ENCODE measurements around the gene TLL1.

TLL1 gene

GRCh38 chr4:166077782-166078181 is 204.7 kb downstream of the TLL1 start:
- no peak overlapping the region for H3K4me3 ChIP-seq (ENCODE audit: low read length)
- TF ChIP-seq, protein P1, sequence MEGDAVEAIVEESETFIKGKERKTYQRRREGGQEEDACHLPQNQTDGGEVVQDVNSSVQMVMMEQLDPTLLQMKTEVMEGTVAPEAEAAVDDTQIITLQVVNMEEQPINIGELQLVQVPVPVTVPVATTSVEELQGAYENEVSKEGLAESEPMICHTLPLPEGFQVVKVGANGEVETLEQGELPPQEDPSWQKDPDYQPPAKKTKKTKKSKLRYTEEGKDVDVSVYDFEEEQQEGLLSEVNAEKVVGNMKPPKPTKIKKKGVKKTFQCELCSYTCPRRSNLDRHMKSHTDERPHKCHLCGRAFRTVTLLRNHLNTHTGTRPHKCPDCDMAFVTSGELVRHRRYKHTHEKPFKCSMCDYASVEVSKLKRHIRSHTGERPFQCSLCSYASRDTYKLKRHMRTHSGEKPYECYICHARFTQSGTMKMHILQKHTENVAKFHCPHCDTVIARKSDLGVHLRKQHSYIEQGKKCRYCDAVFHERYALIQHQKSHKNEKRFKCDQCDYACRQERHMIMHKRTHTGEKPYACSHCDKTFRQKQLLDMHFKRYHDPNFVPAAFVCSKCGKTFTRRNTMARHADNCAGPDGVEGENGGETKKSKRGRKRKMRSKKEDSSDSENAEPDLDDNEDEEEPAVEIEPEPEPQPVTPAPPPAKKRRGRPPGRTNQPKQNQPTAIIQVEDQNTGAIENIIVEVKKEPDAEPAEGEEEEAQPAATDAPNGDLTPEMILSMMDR (IDR thresholded peaks at IDR 0.05; ENCODE audit: insufficient read depth, low read depth, low read length, missing control alignments): no peak
- DNase-seq (ENCODE audit: low read depth): peak; percentile 44

GRCh38 chr4:166078383-166078782 is 205.3 kb downstream of the TLL1 start:
- no peak for DNase-seq (ENCODE audit: low read depth)
- TF ChIP-seq, protein P1 (IDR thresholded peaks at IDR 0.05; ENCODE audit: insufficient read depth, low read depth, low read length, missing control alignments): no peak
- H3K4me3 ChIP-seq (ENCODE audit: low read length): no peak overlapping the region

DNA sequence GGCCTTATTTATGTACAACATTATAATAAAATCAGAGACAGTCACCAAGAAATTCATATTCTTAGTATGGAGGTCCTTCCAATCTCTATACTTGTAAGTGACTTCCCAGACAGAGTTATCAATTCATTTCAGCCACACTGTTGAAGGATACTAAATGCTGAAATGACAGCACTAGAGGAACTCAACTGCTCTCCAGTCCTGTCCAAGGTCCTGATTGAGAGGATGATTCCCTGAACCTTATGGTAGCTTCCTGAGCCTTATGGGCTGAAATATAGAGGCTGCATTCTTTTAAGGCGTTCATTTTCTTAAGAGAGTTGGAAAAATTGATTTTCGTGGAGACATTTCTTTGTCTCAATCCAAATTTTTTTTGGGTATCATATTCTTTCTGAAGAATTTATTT is 205.9 kb downstream of the TLL1 start:
- TF ChIP-seq, protein P1 (IDR thresholded peaks at IDR 0.05; ENCODE audit: insufficient read depth, low read depth, low read length, missing control alignments): no peak
- peak; percentile 41 for DNase-seq (ENCODE audit: low read depth)
- H3K4me3 ChIP-seq (ENCODE audit: low read length): no peak overlapping the region

- no peak overlapping the region for H3K4me3 ChIP-seq (ENCODE audit: low read length)
- TF ChIP-seq, protein P1 (IDR thresholded peaks at IDR 0.05; ENCODE audit: insufficient read depth, low read depth, low read length, missing control alignments): no peak
- no peak for DNase-seq (ENCODE audit: low read depth)
Measured at GRCh38 chr4:166087569-166087968, 214.5 kb downstream of the TLL1 start.

- TF ChIP-seq, protein P1 (IDR thresholded peaks at IDR 0.05; ENCODE audit: insufficient read depth, low read depth, low read length, missing control alignments): no peak
- H3K4me3 ChIP-seq (ENCODE audit: low read length): no peak overlapping the region
- DNase-seq (ENCODE audit: low read depth): no peak
Measured at GRCh38 chr4:166088576-166088975, 215.5 kb downstream of the TLL1 start.

GRCh38 chr4:166091146-166091545 is 218.1 kb downstream of the TLL1 start:
- no peak overlapping the region for H3K4me3 ChIP-seq (ENCODE audit: low read length)
- no peak for DNase-seq (ENCODE audit: low read depth)
- TF ChIP-seq, protein P1 (IDR thresholded peaks at IDR 0.05; ENCODE audit: insufficient read depth, low read depth, low read length, missing control alignments): no peak

DNA sequence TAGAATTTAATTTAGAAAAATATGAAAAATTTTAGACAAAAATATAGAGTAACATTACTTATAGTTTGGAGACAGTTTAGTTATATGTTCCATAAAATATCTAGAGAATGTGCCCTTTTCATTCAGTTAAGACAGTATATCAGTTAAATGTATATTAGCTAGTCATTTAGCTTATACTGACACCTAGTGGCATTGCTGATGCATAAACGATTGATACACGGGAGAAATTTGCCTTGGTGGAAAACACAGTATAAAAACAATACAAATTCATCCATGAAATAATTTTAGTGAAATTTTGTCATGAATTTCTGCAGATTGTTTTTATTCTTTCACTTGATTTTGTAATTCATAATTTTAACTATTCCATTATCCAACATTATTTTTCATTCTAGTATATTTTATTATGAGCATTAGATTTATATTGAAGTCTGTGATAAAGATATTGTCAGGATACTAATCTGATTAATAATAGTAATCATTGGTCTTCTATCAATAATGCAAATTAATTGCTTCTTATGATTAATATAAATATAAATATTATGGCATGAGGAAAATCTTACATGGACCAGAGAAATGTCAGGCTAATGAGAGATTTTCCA is 219.0 kb downstream of the TLL1 start:
- H3K4me3 ChIP-seq (ENCODE audit: low read length): no peak overlapping the region
- TF ChIP-seq, protein P1 (IDR thresholded peaks at IDR 0.05; ENCODE audit: insufficient read depth, low read depth, low read length, missing control alignments): peak; percentile 70
- peak; percentile 56 for DNase-seq (ENCODE audit: low read depth)

Data from epithelial cell of esophagus (primary cell).